CD14-positive monocyte (primary cell): ENCODE results near the gene HVCN1. TPM values are rescaled to one million over a fixed set of nuclear protein-coding genes. Genes with fewer than 3 reads are reported as not detected.

Source experiments
- DNase-seq, 3 donors: peaks; one replicate each; pipeline ENCODE4 v3.0.0-alpha.2; 2011 to 2022
- H2AFZ ChIP-seq: 2 replicates; pipeline ENCODE4 v1.6.0; 2012; ENCODE audit warnings: mild to moderate bottlenecking, low read depth, low read length, inconsistent platforms; ENCODE audit not compliant: insufficient read depth, poor library complexity, severe bottlenecking
- H3K27ac ChIP-seq, 2 donors: 1 replicate in 1 of 2; 2 replicates in 1 of 2; pipeline ENCODE4 v1.5.1; 2012 to 2013; ENCODE audit warnings: low read length in 2 of 2, control low read depth in 1 of 2, inconsistent platforms in 1 of 2, low read depth in 1 of 2, mild to moderate bottlenecking in 1 of 2
- H3K27me3 ChIP-seq, 2 donors: one replicate each; pipeline versions ENCODE4 v1.6.0 to v1.6.1; 2011 to 2013; ENCODE audit warnings: low read length in 2 of 2; ENCODE audit not compliant: control insufficient read depth in 2 of 2, insufficient read depth in 2 of 2
- H3K36me3 ChIP-seq, 2 donors: replicated peaks in 1 of 2; 1 replicate in 1 of 2; 2 replicates in 1 of 2; pipeline versions ENCODE4 v1.5.1 to v1.6.1; 2012 to 2013; ENCODE audit warnings: low read length in 2 of 2, control low read depth in 1 of 2, inconsistent platforms in 1 of 2, mild to moderate bottlenecking in 1 of 2; ENCODE audit not compliant: insufficient read depth in 2 of 2, control insufficient read depth in 1 of 2
- H3K4me1 ChIP-seq, 2 donors: 1 replicate in 1 of 2; 2 replicates in 1 of 2; pipeline versions ENCODE4 v1.5.1 to v1.6.1; 2012 to 2013; ENCODE audit warnings: low read length in 2 of 2, control low read depth in 1 of 2, inconsistent platforms in 1 of 2, mild to moderate bottlenecking in 1 of 2, moderate library complexity in 1 of 2; ENCODE audit not compliant: insufficient read depth in 2 of 2, control insufficient read depth in 1 of 2
- H3K4me2 ChIP-seq: replicated peaks from 2 replicates; pipeline ENCODE3; 2012; ENCODE audit warnings: low read length, moderate library complexity, mild to moderate bottlenecking; ENCODE audit not compliant: poor library complexity, severe bottlenecking; ENCODE audit errors: extremely low read depth
- H3K4me3 ChIP-seq, 3 experiments: fragments of 200-600 bp in 1 of 3; sonication (generic) in 1 of 3; replicated peaks in 1 of 3; 1 replicate in 2 of 3; 2 replicates in 1 of 3; pipeline ENCODE4 v1.5.1; 2011 to 2013; ENCODE audit warnings: low read length in 3 of 3, mild to moderate bottlenecking in 3 of 3, control low read depth in 2 of 3, low read depth in 2 of 3, inconsistent platforms in 1 of 3, moderate library complexity in 1 of 3
- H3K79me2 ChIP-seq: 2 replicates; pipeline ENCODE4 v1.6.0; 2012; ENCODE audit warnings: mild to moderate bottlenecking, control low read depth, inconsistent platforms, low read length, moderate library complexity; ENCODE audit not compliant: insufficient read depth
- H3K9ac ChIP-seq: 2 replicates; pipeline ENCODE4 v1.6.0; 2017; ENCODE audit warnings: low read length, mild to moderate bottlenecking; ENCODE audit not compliant: insufficient read depth, poor library complexity, severe bottlenecking
- H3K9me3 ChIP-seq, 2 donors: replicated peaks in 1 of 2; 1 replicate in 1 of 2; 2 replicates in 1 of 2; pipeline versions ENCODE4 v1.5.1 to v1.6.1; 2012 to 2013; ENCODE audit warnings: low read length in 2 of 2, control low read depth in 1 of 2; ENCODE audit not compliant: control insufficient read depth in 1 of 2, insufficient read depth in 1 of 2
- H4K20me1 ChIP-seq: 2 replicates; pipeline ENCODE4 v1.6.0; 2012; ENCODE audit warnings: mild to moderate bottlenecking, low read length, control low read depth, moderate library complexity; ENCODE audit not compliant: insufficient read depth
- H3K27ac Mint-ChIP-seq, 7 donors: one replicate each; pipeline ENCODE4 v1.8.0; 2020; ENCODE audit warnings: mild to moderate bottlenecking in 7 of 7, mixed read lengths in 7 of 7, moderate library complexity in 6 of 7, inconsistent platforms in 2 of 7
- H3K27me3 Mint-ChIP-seq, 3 donors: one replicate each; pipeline ENCODE4 v1.8.0; 2021 to 2022; ENCODE audit warnings: low read depth in 3 of 3, mild to moderate bottlenecking in 3 of 3, mixed read lengths in 3 of 3, moderate library complexity in 3 of 3, inconsistent platforms in 1 of 3
- H3K36me3 Mint-ChIP-seq, 2 donors: one replicate each; pipeline ENCODE4 v1.8.0; 2020; ENCODE audit warnings: mixed read lengths in 2 of 2, inconsistent platforms in 1 of 2, mild to moderate bottlenecking in 1 of 2
- H3K4me1 Mint-ChIP-seq: one replicate; pipeline ENCODE4 v1.8.0; 2020; ENCODE audit warnings: mild to moderate bottlenecking, mixed read lengths
- H3K4me3 Mint-ChIP-seq, 2 donors: one replicate each; pipeline ENCODE4 v1.8.0; 2020; ENCODE audit warnings: mild to moderate bottlenecking in 2 of 2, mixed read lengths in 2 of 2, moderate library complexity in 1 of 2
- H3K9me3 Mint-ChIP-seq, 7 donors: one replicate each; pipeline ENCODE4 v1.8.0; 2020 to 2022; ENCODE audit warnings: mixed read lengths in 7 of 7, mild to moderate bottlenecking in 6 of 7, moderate library complexity in 6 of 7, inconsistent platforms in 2 of 7
- CTCF ChIP-seq: fragments of 200-600 bp; IDR thresholded peaks from one replicate; pipeline ENCODE4 v1.8.0; 2022; ENCODE audit warnings: antibody characterized with exemption, mild to moderate bottlenecking
- WGBS: methylation state at CpG from one replicate; pipeline ENCODE4 v1.1.5; 2013; ENCODE audit warnings: missing lambda C conversion rate; ENCODE audit not compliant: insufficient coverage; 5-methylcytosine and 5-hydroxymethylcytosine counted together
- intact Hi-C, 2 donors: fragments of 100-400 bp; cut with micrococcal nuclease; formaldehyde crosslinking; loops; one replicate each; pipeline versions ENCODE4 v1.15.0 to v1.15.1; 2023
- polyA plus RNA-seq, 3 donors: library from polyadenylated mRNA; depleted of rRNA in 1 of 3; unstranded in 2 of 3; stranded (reverse) in 1 of 3; fragments of 300-500 nt in 2 of 3; fragments of >200 nt in 1 of 3; fragmentation: Illumina TruSeq in 2 of 3; gene quantifications; 1 replicate in 2 of 3; 2 replicates in 1 of 3; pipeline ENCODE4 v1.2.3, GENCODE V29; 2012 to 2021

Gene HVCN1
- polyA plus RNA-seq, 3 donors, result 119 to 167 (median 121) TPM

GRCh38 chr12:110649341-110649847 is 39.5 kb downstream of the HVCN1 start:
- peaks cover 23% of the 10 kb centered on the region for H3K4me1 Mint-ChIP-seq
- DNase-seq, result peak in 1 of 3 donors; percentile 18
- H3K36me3 Mint-ChIP-seq, result peaks cover 87 to 98% of the 10 kb centered on the region in 2 donors
- 64% methylated on average over 10 of the region's 11 CpGs for WGBS
- Histone ChIP-seq H4K20me1 (peaks cover 34% of the 10 kb centered on the region), H3K79me2 (no peaks in the 10 kb centered on the region), H3K4me3 (no peak overlapping the region), H3K9ac (no peak overlapping the region), H3K27me3 (no peaks in the 10 kb centered on the region), H3K4me2 (no peak overlapping the region), H3K36me3 (peaks cover 82 to 94% of the 10 kb centered on the region in 2 donors), H3K4me1 (peaks cover 4 to 9% of the 10 kb centered on the region in 2 donors), H3K9me3 (no peaks in the 10 kb centered on the region), H2AFZ (no peak overlapping the region), H3K27ac (peak overlapping the region in 1 of 2 donors; percentile 49)
- peak overlapping the region in 4 of 7 donors; percentile 1 to 67 (median 41) for H3K27ac Mint-ChIP-seq
- no peaks in the 10 kb centered on the region for H3K27me3 Mint-ChIP-seq
- intact Hi-C loops, result loop anchor here in 1 of 2 donors (5.0 kb wide), 2 partner anchors 38 to 42 kb away; partner anchors contain the start of gene HVCN1
- no peak overlapping the region for H3K4me3 Mint-ChIP-seq
- no peak for TF ChIP-seq CTCF
- H3K9me3 Mint-ChIP-seq, result no peaks in the 10 kb centered on the region

GRCh38 chr12:110647631-110648040 is 41.3 kb downstream of the HVCN1 start:
- no peak overlapping the region for H3K4me2 ChIP-seq
- no peaks in the 10 kb centered on the region for H3K79me2 ChIP-seq
- Mint-ChIP-seq H3K27me3 (peaks cover 0 to 1% (median 0%) of the 10 kb centered on the region in 3 donors), H3K27ac (peak overlapping the region in 5 of 7 donors; percentile 8 to 75 (median 45)), H3K4me3 (no peak overlapping the region), H3K4me1 (peaks cover 33% of the 10 kb centered on the region), H3K36me3 (peaks cover 73 to 81% of the 10 kb centered on the region in 2 donors), H3K9me3 (no peaks in the 10 kb centered on the region)
- intact Hi-C loops, result loop anchor here in 1 of 2 donors (5.0 kb wide), 2 partner anchors 40 kb away; partner anchors contain the start of gene HVCN1
- H3K27ac ChIP-seq, result peak overlapping the region in 1 of 2 donors; percentile 17
- H3K27me3 ChIP-seq, result no peaks in the 10 kb centered on the region
- no peak for TF ChIP-seq CTCF
- peak in 1 of 3 donors; percentile 32 for DNase-seq
- peaks cover 30% of the 10 kb centered on the region for H4K20me1 ChIP-seq
- H2AFZ ChIP-seq, result no peak overlapping the region
- WGBS, result 0% methylated on average over 1 of the region's 7 CpGs
- H3K4me1 ChIP-seq, result peaks cover 4 to 15% of the 10 kb centered on the region in 2 donors
- no peak overlapping the region for H3K9ac ChIP-seq
- H3K4me3 ChIP-seq, result no peak overlapping the region
- peaks cover 67 to 77% of the 10 kb centered on the region in 2 donors for H3K36me3 ChIP-seq
- no peaks in the 10 kb centered on the region for H3K9me3 ChIP-seq
